ENCODE data around the gene FBL. TPM values are rescaled to one million over a fixed set of nuclear protein-coding genes. Genes with fewer than 3 reads are reported as not detected.

The FBL gene
- total RNA-seq, 1 experiment from 2014 or later: 554 TPM

DNA sequence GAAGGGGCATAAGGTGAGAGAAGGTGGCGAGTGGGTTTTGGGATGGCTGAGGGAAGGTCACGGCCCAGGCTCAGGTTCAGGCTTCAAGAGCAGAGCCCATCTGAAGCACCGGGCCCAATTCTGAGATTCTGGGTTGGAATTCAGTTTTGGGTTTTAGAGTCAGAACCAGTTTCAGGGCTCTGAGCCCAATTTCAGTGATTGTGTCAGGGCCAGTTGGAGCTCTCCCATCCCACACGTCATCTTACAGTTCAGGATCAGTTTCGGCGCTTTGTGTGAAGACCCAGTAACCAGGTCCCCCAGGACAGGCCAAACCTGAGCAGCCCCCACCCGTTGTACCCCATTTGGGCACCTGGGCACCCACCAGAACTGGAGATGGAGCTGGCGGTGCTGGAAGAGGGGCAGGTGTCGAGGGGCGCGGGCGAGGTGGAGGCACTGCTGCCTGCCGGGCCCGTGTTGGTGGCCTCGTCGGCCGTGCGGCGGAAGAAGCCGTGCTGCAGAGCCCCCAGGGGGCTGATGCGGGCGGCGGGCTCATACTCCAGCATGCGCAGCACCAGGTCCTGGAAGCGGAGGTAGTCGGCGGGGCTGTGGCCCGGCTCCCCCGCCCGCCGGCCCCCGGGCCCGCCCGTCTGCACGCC lies 19.8 kb downstream of the FBL start:
- no peak for ATAC-seq
- no peaks in the 10 kb centered on the region for H4K20me1 ChIP-seq (ENCODE audit: insufficient read depth)
- intact Hi-C loops (cut with micrococcal nuclease): no loop called here
- H3K36me3 ChIP-seq (ENCODE audit: control insufficient read depth in 1 of 2, insufficient read depth in 2 of 2, low read length in 2 of 2): peaks cover 21 to 49% of the 10 kb centered on the region in 2 experiments; a peak in 3 of 4 replicates
- H3K9me2 ChIP-seq (ENCODE audit: insufficient read depth): no peaks in the 10 kb centered on the region
- no peaks in the 10 kb centered on the region for H3K79me2 ChIP-seq (ENCODE audit: insufficient read depth, low read length)
- H3K4me1 ChIP-seq (ENCODE audit: control insufficient read depth in 1 of 2, insufficient read depth in 2 of 2, low read length in 2 of 2): no peaks in the 10 kb centered on the region
- BruUV-seq (replicated peaks): no TSS peak
- RAD21 ChIA-PET (ENCODE audit: low non-redundant PET in 1 of 2, low total read pairs in 2 of 2, uncharacterized antibody in 2 of 2, unreplicated experiment in 2 of 2): no interaction called here
- DNase-seq (ENCODE audit: low read depth, low spot score): no peak
- H3K9ac ChIP-seq (ENCODE audit: low read length): no peak overlapping the region
- CTCF ChIA-PET: no interaction called here
- POLR2A ChIA-PET: interaction anchor here (0.7 kb wide), 1 partner anchor 435 kb away, joined by 4 read pairs; no protein-coding TSS in a partner anchor
- no peaks in the 10 kb centered on the region for H3K9me3 ChIP-seq (ENCODE audit: control insufficient read depth in 1 of 2, insufficient read depth in 1 of 2, low read depth in 1 of 2, low read length in 2 of 2)
- TF ChIP-seq SP1 (IDR thresholded peaks at IDR 0.05; ENCODE audit: low read depth) (no peak), SRF (IDR thresholded peaks at IDR 0.05; ENCODE audit: low read depth) (no peak), YY1 (IDR thresholded peaks at IDR 0.05; ENCODE audit: extremely low read depth, insufficient replicate concordance, low read depth, low read length) (no peak), JUND (IDR thresholded peaks at IDR 0.05) (no peak), TCF7L2 (IDR thresholded peaks at IDR 0.05; ENCODE audit: borderline replicate concordance, extremely low read depth, insufficient read depth, insufficient read length) (no peak), ZBTB33 (IDR thresholded peaks at IDR 0.05; ENCODE audit: extremely low read depth, insufficient replicate concordance, low read length) (no peak)
- TF ChIP-seq, protein P1, sequence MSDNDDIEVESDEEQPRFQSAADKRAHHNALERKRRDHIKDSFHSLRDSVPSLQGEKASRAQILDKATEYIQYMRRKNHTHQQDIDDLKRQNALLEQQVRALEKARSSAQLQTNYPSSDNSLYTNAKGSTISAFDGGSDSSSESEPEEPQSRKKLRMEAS (IDR thresholded peaks at IDR 0.05): no peak
- H2AFZ ChIP-seq (ENCODE audit: low read depth, low read length, poor library complexity, severe bottlenecking): no peak overlapping the region
- H3K27me3 ChIP-seq (ENCODE audit: insufficient read depth, low read length): no peaks in the 10 kb centered on the region
- H3K4me2 ChIP-seq (ENCODE audit: low read length): no peak overlapping the region
- H3K27ac ChIP-seq (ENCODE audit: low read depth, low read length): no peak overlapping the region
- H3K4me3 ChIP-seq (replicated peaks in 1 of 2; ENCODE audit: low read depth in 1 of 2, low read length in 2 of 2): no peak overlapping the region

All from HCT116 (cell line).